GM12878 (cell line): ENCODE data around the gene ITPR2.
"Not testable (repeated sequence)": the region's sequence is repeated elsewhere in the genome, so short reads cannot be mapped to it uniquely, and the experiment has no call there.

ENCODE experiments used
- BACH1 ChIP-seq: fragments of 450-650 bp; IDR thresholded peaks from 2 replicates; pipeline ENCODE4 v1.6.1; 2017; ENCODE audit warnings: mild to moderate bottlenecking, borderline replicate concordance
- DPF2 ChIP-seq: fragments of 450-650 bp; IDR thresholded peaks from 2 replicates; pipeline ENCODE4 v1.6.1; 2017; ENCODE audit warnings: mild to moderate bottlenecking
- EZH2 ChIP-seq: IDR thresholded peaks from 2 replicates; pipeline ENCODE4 v1.6.1; 2012; ENCODE audit warnings: low read depth, mild to moderate bottlenecking, control low read depth, inconsistent platforms, low read length, borderline replicate concordance; ENCODE audit not compliant: control insufficient read depth
- GATAD2B ChIP-seq: fragments of 450-650 bp; conservative IDR thresholded peaks from 2 replicates; pipeline ENCODE4 v1.6.1; 2017; ENCODE audit warnings: low read depth, mild to moderate bottlenecking, moderate library complexity
- HDAC2 ChIP-seq: fragments of 200-600 bp; sonication (generic); IDR thresholded peaks from 2 replicates; pipeline ENCODE4 v1.6.1; 2017
- PAX8 ChIP-seq: fragments of 450-650 bp; IDR thresholded peaks from 2 replicates; pipeline ENCODE4 v1.6.1; 2017; ENCODE audit warnings: mild to moderate bottlenecking, moderate library complexity
- POLR2A ChIP-seq: IDR thresholded peaks from 2 replicates; pipeline ENCODE4 v1.6.1; 2011; ENCODE audit warnings: low read depth, mild to moderate bottlenecking, low read length
- POLR2AphosphoS5 ChIP-seq: IDR thresholded peaks from 2 replicates; pipeline ENCODE4 v1.6.1; 2011; ENCODE audit warnings: mild to moderate bottlenecking, low read length, inconsistent platforms
- RFX5 ChIP-seq: IDR thresholded peaks from 2 replicates; pipeline ENCODE4 v1.6.1; 2011; ENCODE audit warnings: low read depth, low read length, improper control_type of control experiment
- SMC3 ChIP-seq: IDR thresholded peaks from 2 replicates; pipeline ENCODE4 v1.6.1; 2011; ENCODE audit warnings: low read length, improper control_type of control experiment, borderline replicate concordance
- ZNF217 ChIP-seq: fragments of 450-650 bp; IDR thresholded peaks from 2 replicates; pipeline ENCODE4 v1.6.1; 2017; ENCODE audit warnings: antibody characterized with exemption, mild to moderate bottlenecking
- TF ChIP-seq, protein P1 (sequence below), 3 experiments: IDR thresholded peaks in 2 of 3; conservative IDR thresholded peaks in 1 of 3; 2 replicates each; pipeline ENCODE4 v1.5.1; 2011; ENCODE audit warnings: low read depth in 3 of 3, low read length in 3 of 3, mild to moderate bottlenecking in 3 of 3, control low read depth in 2 of 3, moderate library complexity in 2 of 3, inconsistent platforms in 1 of 3, mixed read lengths in 1 of 3; ENCODE audit not compliant: control insufficient read depth in 2 of 3, insufficient read depth in 1 of 3; ENCODE audit errors: extremely low read depth in 1 of 3

DNA sequence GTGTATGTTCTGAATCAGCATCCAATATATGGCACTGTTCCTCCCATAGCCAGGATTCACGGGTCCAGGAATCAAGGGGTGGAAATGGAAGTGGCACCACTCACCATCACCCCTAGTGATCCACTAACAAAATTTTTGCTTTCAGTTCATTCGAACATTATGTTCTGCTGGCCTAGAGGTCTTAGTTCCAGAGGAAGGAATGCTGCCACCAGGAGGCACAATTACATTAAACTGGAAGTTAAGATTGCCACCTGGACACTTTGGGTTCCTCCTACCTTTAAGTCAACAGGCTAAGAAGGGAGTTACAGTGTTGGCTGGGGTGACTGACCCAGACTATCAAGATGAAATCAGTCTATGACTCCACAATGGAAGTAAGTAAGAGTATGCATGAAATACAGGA is 52.3 kb downstream of the ITPR2 start:
- not testable (repeated sequence) for TF ChIP-seq RFX5, PAX8, ZNF217, HDAC2, DPF2, POLR2A, EZH2, BACH1, GATAD2B, SMC3, POLR2AphosphoS5
- TF ChIP-seq, protein P1, sequence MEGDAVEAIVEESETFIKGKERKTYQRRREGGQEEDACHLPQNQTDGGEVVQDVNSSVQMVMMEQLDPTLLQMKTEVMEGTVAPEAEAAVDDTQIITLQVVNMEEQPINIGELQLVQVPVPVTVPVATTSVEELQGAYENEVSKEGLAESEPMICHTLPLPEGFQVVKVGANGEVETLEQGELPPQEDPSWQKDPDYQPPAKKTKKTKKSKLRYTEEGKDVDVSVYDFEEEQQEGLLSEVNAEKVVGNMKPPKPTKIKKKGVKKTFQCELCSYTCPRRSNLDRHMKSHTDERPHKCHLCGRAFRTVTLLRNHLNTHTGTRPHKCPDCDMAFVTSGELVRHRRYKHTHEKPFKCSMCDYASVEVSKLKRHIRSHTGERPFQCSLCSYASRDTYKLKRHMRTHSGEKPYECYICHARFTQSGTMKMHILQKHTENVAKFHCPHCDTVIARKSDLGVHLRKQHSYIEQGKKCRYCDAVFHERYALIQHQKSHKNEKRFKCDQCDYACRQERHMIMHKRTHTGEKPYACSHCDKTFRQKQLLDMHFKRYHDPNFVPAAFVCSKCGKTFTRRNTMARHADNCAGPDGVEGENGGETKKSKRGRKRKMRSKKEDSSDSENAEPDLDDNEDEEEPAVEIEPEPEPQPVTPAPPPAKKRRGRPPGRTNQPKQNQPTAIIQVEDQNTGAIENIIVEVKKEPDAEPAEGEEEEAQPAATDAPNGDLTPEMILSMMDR (IDR thresholded peaks at IDR 0.05 in 2 of 3, conservative IDR thresholded peaks at IDR 0.05 in 1 of 3; ENCODE audit: control insufficient read depth in 2 of 3, extremely low read depth in 1 of 3, insufficient read depth in 1 of 3, low read depth in 3 of 3, low read length in 3 of 3), result not testable (repeated sequence)
